NCI-H748 treated with DMSO at 0.1 percent for 48 hours (cell line): Measurements from ENCODE around the gene RPL22.

Experiments
- DNase-seq: peaks from one replicate; lab custom pipeline; 2025; lab: John Stamatoyannopoulos, UW

Gene RPL22

DNA sequence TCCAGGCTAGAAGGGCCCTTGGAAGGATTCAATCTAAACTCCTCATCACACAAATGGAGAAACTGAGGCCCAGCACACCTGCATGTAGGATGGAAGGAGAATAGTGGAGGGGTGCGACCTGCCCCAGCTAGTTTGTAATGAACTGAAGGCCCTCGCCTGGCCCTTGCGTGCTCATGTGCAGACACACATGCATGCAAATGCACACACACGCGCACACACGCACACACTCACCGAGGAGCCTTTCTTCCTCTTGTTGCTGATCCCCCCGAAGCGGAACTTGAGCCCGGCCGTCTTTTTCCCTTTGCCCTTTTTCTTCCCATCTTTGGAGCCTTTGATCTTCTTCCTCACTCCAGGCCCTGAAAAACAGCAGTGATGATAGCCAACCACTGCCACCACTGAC, 47.2 kb downstream of the RPL22 start:
- DNase-seq: no peak

DNA sequence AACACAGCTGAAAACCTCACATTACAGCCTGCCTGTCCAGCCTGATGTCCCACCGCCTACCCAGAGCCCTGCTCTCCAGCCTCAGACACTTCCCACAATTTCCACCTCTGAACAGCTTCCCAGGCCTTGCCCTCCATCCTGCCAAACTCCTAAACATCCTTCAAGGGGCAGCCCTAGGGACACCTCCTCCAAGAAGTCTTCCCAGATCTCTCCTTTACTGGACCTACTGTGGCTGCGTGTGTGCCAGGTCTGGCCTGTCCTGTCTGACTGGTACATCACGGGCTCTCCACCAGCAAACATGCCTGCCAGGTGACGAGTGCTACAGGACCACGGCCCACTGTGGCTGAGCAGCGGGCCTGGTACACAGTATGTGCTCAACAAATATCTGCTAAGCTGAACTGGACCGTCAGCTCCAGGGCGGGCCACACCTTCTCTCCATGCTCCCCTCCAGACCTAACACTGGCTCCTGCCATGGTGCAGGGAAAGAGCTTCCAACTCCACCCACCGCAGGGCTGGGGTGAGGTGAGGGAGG, 48.0 kb downstream of the RPL22 start:
- DNase-seq: no peak

DNA sequence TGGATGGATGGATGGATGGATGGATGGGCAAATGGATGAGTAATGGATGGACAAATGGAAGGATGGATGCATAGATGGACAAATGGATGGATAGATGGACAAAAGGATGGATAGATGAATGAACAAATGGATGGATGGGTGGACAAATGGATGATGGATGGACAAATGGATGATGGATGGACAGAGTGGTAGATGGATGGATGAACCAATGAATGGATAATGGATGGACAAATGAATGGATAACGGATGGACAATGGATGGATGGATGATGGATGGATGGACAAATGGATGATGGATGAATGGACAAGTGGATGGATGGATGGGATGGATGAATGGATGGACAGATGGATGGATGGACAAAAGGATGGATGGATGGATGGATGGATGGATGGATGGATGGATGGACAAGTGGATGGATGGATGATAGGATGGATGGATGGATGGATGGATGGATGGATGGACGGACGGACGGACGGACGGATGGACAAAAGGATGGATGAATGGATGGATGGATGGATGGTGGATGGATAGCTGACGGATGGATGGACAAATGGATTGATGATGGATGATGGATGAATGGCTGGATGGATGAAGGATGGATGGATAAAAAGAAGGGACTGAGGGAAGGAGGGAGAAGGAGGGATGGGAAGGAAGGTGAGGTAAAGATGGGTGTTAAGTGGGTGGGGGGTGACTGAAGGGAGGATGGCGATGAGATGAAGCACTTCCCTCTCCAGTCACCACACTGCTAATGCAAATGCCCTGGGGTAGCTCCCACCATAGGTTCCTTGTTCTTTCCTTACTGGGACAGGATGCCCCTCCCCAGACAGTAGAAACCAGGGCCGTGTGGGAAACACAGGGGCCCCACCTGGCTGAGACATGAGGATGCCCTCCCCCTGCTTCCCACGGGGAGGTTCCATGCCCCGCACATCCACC, 49.1 kb downstream of the RPL22 start:
- DNase-seq: no peak

DNA sequence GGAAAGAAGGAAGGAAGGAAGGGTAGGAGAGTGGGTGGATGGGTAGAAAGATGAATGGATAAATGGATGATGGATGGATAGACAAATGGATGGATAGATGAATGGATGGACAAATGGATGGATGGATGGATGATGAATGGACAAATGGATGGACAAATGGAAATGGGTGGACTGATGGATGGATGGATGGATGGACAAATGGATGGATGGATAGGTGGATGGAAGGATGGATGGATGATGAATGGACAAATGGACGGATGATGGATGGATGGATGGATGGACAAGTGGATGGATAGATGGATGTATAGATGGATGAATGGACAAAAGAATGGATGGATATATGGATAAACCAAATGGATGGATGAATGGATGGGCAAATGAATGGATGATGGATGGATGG, 49.8 kb downstream of the RPL22 start:
- DNase-seq: no peak

DNA sequence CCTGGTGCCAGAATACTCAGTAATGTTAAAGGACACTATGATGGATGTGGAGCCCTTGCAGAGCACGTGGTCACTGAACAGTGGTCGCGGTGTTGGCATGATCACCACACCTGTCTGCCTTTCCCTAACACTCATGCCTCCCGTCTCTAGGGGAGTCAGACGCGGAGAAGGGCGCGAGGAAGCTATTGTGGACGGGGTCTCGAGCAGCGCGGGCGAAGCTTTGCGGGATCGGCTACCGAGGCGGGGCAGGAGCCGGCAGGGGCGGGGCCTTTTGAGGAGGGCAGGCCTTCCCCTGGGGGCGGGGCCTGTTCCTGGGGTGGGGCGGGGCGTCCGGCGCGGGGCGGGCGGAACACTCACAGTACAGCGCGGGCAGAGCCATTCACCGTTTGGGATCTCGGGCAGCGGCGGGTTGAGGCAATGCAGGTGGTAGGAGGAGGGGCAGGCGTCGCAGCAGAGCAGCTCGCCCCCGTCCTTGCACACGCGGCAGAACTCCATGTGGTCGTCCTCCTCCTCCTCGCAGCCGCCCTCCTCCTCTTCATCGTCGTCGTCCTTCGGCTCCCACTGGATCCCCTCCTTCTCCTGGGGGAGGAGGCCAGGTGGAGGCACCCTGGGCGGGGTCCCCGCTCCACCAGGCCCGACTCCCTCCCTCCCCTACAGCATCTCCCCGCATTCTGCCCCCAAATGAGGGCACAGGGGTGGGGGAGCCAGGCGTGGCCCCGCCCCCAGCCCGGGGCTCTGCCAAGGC, 50.7 kb downstream of the RPL22 start:
- DNase-seq: peak; percentile 41

DNA sequence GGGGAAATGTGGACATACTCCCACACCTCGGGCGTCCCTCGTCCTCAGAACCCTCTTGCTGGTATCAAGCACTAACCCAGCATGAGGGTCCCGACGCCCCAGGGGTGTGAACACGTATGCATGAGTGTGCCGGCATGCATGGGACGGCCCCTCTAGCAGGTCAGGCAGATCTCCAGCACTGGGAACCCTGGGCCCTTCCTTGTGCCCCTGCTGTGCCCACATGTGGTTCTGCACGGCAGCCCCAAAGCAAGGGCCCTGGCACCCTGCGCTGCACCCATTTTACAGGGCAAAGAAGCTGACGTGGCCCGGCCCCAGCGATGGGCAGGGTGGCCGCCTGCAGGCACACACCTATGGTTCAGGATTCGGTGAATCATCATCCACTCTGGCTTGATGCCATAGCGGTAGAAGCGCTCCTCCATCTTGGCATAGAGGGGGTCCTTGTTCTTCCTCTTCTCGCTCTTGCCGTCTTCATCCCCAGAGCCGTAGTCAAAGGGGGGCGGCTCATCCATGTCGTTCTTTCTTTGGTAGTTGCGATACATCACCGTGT, 53.5 kb downstream of the RPL22 start:
- no peak for DNase-seq

DNA sequence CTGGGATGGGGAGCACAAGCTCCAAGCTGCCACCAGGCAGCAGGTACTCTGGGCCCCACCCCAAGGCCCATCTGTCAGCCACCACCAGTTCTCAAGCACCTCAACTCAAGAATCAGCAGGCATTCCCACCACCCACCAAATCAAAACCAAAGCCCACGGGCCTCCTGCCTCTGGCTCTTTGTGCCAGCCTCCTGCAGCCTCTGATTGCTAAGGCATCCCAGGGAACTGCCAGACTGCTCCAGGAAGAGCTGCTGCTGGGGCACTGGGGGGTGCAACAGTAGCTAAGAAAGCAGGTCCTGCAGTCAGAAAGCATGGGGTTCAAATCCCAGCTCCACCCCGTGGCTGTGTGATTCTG, 54.0 kb downstream of the RPL22 start:
- DNase-seq: no peak

DNA sequence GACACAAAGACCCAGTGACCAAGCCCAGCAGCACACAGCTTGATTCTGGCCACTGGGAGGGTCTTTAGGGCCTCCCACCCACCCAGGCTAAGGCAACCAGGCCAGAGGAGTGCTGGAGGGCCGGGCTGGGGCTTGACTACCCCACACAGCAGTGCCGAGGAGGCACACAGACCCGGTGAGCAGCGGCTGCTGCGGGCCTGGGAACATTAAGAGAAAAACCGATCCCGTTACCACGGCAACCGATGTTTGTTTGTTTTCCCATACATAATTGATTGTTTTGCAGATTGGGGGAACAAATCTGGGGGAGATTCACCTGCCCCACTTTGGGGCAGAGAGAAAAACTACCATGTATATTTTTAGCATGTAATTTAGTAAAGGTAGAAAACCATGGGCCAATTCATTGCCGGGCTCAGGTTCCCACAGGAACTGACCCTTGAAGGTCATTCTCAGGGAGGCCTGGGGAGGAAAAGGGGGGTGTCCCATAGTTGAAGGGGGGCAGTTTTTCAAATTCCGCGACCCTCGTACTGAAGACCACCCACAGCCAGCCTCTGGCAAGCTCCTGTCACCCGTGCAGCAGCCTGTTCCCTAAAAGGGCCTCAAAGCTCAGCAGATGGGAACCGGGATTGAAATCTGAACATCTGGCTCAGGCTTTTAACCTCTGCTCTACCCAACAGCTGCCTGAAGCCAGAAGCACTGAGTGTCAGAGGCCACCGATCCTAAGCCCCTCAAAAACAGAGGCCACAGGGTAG, 54.6 kb downstream of the RPL22 start:
- no peak for DNase-seq

DNA sequence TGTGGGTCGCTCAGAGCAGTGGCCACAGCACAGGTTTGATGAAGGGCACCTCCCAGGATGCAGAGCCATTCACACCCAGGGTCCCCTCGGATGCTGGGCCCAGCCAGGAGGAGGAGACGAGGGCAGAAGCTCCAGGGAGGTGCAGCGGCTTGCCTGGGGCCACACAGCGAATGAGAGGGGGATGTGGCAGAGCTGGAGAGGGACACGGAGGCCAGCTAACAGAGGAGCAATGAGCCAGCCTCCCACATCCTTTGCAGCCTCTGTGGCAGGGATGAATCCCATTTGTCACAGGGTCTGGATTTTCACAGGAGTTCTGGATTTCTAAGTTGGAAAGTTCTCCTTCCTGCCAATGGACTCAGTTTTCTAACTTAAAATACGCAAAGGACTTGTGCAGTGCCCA, 55.2 kb downstream of the RPL22 start:
- no peak for DNase-seq

DNA sequence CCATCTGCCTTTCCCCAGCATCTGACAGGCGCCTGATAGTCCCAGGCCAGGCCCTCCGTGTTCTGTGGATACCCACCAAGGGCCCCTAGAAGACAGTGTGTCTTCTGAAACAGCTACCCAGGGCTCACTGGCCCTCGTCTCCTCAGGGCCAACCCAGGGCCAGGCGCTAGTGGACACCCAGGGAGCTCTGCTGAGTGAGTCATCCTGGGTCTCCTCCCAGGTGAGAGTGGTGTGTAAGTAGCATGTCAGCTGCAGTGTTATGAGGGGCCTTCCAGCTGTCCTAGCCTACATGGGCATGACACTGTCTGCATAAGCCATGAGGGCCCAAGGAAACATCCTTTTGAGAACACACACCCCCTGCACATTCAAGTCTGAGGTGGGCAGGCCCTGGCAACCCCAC, 56.0 kb downstream of the RPL22 start:
- no peak for DNase-seq

DNA sequence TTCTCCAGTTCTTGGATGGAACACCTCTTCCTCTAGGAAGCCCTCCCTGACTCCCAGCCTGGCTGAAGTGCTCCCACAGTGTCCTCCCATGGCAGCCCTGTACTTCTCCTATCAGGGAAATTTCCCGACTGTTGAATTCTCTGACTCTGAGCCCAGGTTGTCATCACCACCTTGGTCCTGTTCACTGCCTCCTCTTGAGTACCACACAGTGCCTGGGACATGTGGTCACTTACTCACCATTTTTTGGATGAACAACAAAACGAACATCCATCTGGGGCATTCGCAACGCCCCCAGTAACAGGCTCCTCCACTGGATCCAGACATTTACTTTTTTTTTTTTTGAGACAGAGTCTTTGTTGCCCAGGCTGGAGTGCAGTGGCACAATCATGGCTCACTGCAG, 56.7 kb downstream of the RPL22 start:
- no peak for DNase-seq

DNA sequence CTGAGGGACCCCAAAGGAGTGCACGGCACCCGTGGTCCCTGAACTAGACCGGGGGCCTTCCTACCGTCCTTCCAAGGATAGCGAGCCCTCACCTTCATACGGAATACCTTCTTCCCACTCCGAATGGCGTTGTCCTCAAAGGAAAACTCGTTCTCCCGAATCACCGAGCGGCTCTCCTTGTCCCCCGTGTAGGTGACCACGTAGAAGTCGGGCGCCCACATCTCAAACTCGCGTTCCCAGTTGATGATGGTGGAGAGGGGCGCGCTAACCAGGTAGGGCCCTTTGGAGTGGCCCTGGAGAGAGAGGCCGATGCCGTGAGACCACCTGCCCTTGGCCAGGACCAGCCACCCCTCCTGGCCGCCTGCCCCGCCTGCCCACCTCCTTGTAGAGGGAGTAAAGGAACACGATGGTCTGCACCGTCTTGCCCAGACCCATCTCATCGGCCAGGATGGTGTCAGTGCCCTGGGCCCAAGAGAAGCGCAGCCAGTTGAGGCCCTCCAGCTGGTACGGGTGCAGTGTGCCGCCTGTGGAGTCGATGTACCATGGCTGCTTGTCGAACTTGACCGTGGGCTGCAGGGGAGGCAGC, 57.3 kb downstream of the RPL22 start:
- DNase-seq: no peak

DNA sequence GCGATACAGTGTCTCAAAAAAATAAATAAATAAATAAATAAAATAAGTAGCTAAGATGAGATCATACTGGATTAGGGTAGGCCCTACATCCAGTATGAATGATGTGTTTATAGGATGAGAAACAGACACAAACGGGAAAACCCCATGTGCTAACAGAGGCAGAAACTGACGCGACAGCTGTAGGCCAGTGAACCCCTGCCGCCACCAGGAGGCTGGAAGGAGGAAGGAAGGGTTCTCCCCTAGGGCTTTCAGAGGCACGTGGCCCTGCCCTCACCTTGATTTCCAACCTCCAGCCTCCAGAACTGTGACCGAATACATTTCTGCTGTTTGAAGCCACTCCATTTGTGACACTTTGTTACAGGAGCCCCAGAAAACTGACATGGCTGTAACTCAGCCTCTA, 57.8 kb downstream of the RPL22 start:
- DNase-seq: no peak

DNA sequence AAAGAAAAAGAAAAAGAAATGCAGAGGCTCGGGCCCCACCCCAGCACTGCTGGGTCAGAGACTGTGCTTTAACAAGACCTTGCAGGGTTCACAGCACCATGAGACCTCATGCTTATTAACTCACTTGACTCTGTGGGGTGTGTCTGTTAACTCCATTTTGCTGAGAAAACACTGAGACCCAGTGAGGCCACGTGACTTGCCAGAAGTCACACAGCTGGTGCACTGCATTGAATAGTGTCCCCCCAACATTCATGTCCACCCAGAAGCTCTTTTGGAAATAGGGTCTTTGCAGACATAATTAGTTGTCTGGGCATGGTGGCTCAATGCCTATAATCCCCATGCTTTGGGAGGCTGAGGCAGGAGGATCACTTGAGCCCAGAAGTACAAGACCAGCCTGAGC, 59.0 kb downstream of the RPL22 start:
- DNase-seq: no peak

DNA sequence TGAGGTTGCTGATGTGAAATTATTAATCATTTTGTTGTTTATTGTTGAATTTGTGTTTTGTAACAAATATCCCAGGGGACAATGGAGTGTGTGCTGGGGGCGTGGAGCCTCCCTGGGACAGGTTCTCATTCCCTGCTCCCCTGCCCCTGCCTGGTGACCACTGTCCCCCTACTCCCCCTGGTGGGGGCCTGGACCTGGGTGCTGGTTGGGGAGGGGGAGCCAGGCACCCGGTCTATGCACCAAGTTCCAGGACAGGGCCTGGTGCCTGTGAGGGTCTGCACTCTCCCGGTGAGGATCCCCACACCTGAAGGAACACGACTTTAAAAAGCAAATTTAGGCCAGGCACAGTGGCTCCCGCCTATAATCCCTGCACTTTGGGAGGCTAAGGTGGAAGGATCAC, 61.6 kb downstream of the RPL22 start:
- DNase-seq: no peak

DNA sequence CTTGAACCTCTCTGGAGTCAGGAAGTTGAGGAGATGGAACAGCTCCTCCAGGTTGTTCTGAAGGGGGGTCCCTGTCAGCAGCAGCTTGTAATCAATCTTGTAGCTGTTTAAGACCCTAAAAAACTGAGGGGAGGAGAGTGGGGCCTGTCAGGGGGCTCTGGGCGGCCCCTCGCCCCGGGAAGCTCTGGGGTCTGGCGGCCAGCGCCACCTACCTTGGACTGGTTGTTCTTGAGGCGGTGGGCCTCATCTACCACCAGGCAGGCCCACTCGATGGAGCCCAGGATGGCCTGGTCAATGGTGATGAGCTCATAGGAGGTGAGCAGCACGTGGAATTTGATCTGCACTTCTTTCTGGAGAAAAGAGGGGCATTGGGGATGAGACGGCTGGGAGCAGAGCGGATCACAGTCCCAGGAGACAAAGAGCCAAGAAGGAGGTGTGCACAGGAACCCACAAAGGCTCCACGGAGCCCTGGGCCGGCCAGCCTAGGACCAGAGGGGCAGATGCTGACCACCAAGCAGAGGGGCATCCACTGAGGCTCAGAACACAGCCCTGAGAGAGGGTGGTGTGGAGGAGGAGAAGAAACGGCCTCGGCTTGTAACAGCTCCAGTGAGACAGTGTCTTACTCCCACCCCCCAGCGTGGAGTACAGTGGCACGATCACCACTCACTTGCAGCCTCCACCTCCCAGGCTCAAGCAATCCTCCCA, 62.7 kb downstream of the RPL22 start:
- no peak for DNase-seq
